IPS-18a (cell line): ENCODE measurements around the gene AQP2.

Experiments
- H3K27ac ChIP-seq: one replicate; pipeline ENCODE4 v1.5.1; 2013; ENCODE audit warnings: low read length
- H3K27me3 ChIP-seq: one replicate; pipeline ENCODE4 v1.6.1; 2013; ENCODE audit warnings: mild to moderate bottlenecking, low read length; ENCODE audit not compliant: control insufficient read depth, insufficient read depth
- H3K36me3 ChIP-seq: one replicate; pipeline ENCODE4 v1.6.1; 2013; ENCODE audit warnings: low read depth, low read length; ENCODE audit not compliant: control insufficient read depth
- H3K4me1 ChIP-seq: one replicate; pipeline ENCODE4 v1.6.1; 2013; ENCODE audit warnings: low read depth, low read length; ENCODE audit not compliant: control insufficient read depth
- H3K4me3 ChIP-seq: one replicate; pipeline ENCODE4 v1.5.1; 2013; ENCODE audit warnings: low read length
- H3K9ac ChIP-seq: one replicate; pipeline ENCODE4 v1.6.1; 2013; ENCODE audit warnings: mild to moderate bottlenecking, low read length, moderate library complexity
- H3K9me3 ChIP-seq: one replicate; pipeline ENCODE4 v1.6.1; 2013; ENCODE audit warnings: low read depth, low read length; ENCODE audit not compliant: control insufficient read depth

The AQP2 gene

DNA sequence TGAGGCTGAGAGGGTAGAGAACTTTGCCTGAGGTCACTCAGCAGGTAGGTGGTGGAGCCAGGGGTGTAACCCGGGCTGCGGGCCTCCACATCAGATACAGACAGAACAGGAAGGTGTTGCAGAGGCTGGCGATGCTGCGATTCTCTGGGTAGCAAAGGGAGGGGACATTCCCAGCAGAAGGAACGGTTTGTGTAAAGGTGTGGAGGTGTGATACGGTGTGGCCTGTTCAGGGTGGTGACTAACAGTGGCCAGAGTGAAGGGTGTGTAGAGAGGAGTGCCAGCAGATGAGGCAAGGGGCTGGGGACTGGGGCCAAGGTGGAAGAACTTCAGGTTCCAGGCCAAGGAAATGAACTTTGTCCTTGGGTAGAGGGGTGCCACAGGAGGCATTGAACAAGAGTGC lies 28.6 kb upstream of the AQP2 start:
- Histone ChIP-seq H3K27ac (no peak overlapping the region), H3K9me3 (no peaks in the 10 kb centered on the region), H3K27me3 (no peaks in the 10 kb centered on the region), H3K36me3 (no peaks in the 10 kb centered on the region), H3K9ac (no peak overlapping the region), H3K4me3 (no peak overlapping the region), H3K4me1 (no peaks in the 10 kb centered on the region)

GRCh38 chr12:49922349-49923034 lies 28.0 kb upstream of the AQP2 start:
- H3K36me3 ChIP-seq = no peaks in the 10 kb centered on the region
- no peak overlapping the region for H3K4me3 ChIP-seq
- no peaks in the 10 kb centered on the region for H3K27me3 ChIP-seq
- H3K9me3 ChIP-seq = no peaks in the 10 kb centered on the region
- H3K4me1 ChIP-seq = no peaks in the 10 kb centered on the region
- H3K9ac ChIP-seq = no peak overlapping the region
- H3K27ac ChIP-seq = no peak overlapping the region

DNA sequence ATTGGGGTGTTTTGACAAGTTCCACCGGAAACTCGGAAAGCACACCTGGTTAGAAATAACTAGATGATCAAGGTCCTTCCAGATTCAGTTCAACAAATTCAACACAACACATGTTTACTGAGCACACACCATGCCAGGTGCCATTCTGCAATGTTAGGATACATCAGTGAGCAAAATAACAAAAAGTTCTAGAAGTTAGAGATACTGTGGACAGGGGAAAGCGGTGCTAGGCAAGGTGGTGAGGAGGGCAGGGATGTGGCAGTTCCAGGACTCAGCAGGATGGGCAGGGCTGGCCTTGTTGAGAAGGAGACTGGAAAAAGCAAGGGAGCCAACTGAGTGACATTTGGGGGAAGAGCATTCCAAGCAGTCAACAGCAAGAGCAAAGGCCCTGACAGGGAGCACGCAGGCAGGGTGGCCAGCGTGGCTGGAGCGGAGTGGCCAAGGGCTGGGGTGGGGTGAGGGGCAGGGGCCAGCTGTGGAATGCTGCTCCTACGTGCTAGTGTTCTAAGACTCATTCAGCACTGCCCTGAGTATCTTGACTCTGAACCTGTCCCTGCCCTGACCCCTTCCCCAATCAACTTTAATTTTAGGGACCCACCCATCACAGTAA lies 27.4 kb upstream of the AQP2 start:
- no peaks in the 10 kb centered on the region for H3K36me3 ChIP-seq
- no peak overlapping the region for H3K9ac ChIP-seq
- no peaks in the 10 kb centered on the region for H3K4me1 ChIP-seq
- no peaks in the 10 kb centered on the region for H3K27me3 ChIP-seq
- H3K9me3 ChIP-seq = no peaks in the 10 kb centered on the region
- H3K27ac ChIP-seq = no peak overlapping the region
- no peak overlapping the region for H3K4me3 ChIP-seq

DNA sequence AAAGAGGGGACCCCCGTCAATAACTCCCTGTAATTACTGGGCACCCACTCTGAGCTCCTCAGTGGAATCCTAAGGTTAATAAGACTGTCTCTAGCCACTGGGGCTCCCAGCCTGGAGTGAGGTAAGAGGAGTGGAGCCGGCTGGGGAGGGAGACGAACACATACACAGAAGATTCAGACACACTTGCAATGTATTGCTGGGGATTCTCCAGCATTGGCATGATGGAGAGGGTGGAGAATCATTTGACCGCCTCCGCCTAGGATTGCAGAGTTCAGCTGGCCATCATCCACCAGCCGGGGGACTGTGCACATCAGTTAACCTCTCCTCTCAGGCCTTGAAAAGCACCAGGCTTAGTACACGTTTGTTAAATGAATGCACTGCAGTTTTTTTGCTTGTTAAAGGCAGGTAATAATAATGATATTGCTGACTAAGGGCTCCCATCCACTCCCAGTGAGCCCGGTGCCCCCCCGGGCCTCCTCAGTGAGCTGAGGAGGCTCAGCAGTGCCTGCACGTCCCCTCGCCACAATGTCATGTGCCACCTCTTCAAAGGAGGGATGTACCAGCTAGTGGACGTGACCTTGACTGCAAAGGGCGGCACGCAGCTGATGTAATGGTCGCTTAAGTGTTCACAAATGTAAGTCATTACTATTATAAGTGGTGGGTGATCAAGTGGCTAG lies 26.5 kb upstream of the AQP2 start:
- Histone ChIP-seq H3K9me3 (no peaks in the 10 kb centered on the region), H3K36me3 (no peaks in the 10 kb centered on the region), H3K9ac (no peak overlapping the region), H3K4me3 (no peak overlapping the region), H3K27me3 (no peaks in the 10 kb centered on the region), H3K4me1 (no peaks in the 10 kb centered on the region), H3K27ac (no peak overlapping the region)

GRCh38 chr12:49924628-49925246 lies 25.8 kb upstream of the AQP2 start:
- Histone ChIP-seq H3K36me3 (no peaks in the 10 kb centered on the region), H3K27me3 (no peaks in the 10 kb centered on the region), H3K9me3 (no peaks in the 10 kb centered on the region), H3K4me3 (no peak overlapping the region), H3K27ac (no peak overlapping the region), H3K9ac (no peak overlapping the region), H3K4me1 (no peaks in the 10 kb centered on the region)

GRCh38 chr12:49925433-49926204 lies 24.9 kb upstream of the AQP2 start:
- no peak overlapping the region for H3K27ac ChIP-seq
- H3K4me1 ChIP-seq = no peaks in the 10 kb centered on the region
- H3K4me3 ChIP-seq = no peak overlapping the region
- no peaks in the 10 kb centered on the region for H3K27me3 ChIP-seq
- H3K9ac ChIP-seq = no peak overlapping the region
- H3K36me3 ChIP-seq = no peaks in the 10 kb centered on the region
- H3K9me3 ChIP-seq = no peaks in the 10 kb centered on the region

- Histone ChIP-seq H3K27ac (no peak overlapping the region), H3K9ac (no peak overlapping the region), H3K36me3 (no peaks in the 10 kb centered on the region), H3K4me1 (no peaks in the 10 kb centered on the region), H3K27me3 (no peaks in the 10 kb centered on the region), H3K9me3 (no peaks in the 10 kb centered on the region), H3K4me3 (no peak overlapping the region)
Observed at GRCh38 chr12:49928471-49928870, 22.1 kb upstream of the AQP2 start.

- Histone ChIP-seq H3K27me3 (no peaks in the 10 kb centered on the region), H3K4me3 (no peak overlapping the region), H3K36me3 (no peaks in the 10 kb centered on the region), H3K4me1 (peaks cover 3% of the 10 kb centered on the region), H3K27ac (no peak overlapping the region), H3K9me3 (no peaks in the 10 kb centered on the region), H3K9ac (no peak overlapping the region)
Observed at GRCh38 chr12:49929581-49929980, 21.0 kb upstream of the AQP2 start.

DNA sequence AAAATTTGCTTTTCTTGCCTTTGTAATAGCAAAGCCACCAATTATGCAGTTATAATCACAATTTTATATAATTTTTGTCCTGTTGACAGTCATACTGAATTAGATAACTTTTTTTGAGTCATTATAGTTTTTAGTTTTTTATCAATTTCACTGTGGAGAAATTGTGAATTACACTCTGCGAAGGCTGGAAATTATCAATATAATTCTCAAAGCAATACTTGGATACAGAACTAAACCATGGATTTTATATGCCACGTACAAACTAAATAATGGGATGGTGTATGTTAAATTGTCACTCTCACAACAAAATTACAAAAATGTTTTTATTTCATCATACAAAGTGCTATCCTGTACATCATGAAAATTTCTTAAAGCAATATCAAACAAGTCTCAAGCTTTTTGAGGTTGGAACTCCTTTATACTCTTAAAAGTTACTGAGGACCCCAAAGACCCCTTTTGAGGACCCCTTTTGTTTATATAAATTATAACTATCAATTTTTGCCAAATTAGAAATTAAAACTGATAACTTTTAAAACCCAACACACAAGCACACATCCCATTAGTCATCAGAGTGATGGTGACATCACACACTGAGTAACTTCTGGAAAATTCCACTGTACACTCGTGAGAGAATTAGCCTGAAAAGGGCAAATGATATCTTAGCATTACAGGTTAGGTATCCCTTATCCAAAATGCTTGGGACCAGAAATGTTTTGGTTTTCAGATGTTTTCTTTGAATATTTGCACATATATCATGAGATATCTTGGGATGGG lies 19.8 kb upstream of the AQP2 start:
- H3K27me3 ChIP-seq = no peaks in the 10 kb centered on the region
- H3K4me1 ChIP-seq = peaks cover 3% of the 10 kb centered on the region
- H3K36me3 ChIP-seq = no peaks in the 10 kb centered on the region
- no peak overlapping the region for H3K9ac ChIP-seq
- H3K4me3 ChIP-seq = no peak overlapping the region
- no peak overlapping the region for H3K27ac ChIP-seq
- no peaks in the 10 kb centered on the region for H3K9me3 ChIP-seq

GRCh38 chr12:49932023-49932422 lies 18.5 kb upstream of the AQP2 start:
- H3K4me3 ChIP-seq = no peak overlapping the region
- H3K27ac ChIP-seq = no peak overlapping the region
- no peaks in the 10 kb centered on the region for H3K36me3 ChIP-seq
- peaks cover 3% of the 10 kb centered on the region for H3K4me1 ChIP-seq
- H3K9ac ChIP-seq = no peak overlapping the region
- no peaks in the 10 kb centered on the region for H3K9me3 ChIP-seq
- no peaks in the 10 kb centered on the region for H3K27me3 ChIP-seq
